Thoracic aorta (tissue), 2 donors: ENCODE results near the gene DENND5A. TPM values are rescaled to one million over a fixed set of nuclear protein-coding genes. Genes with fewer than 3 reads are reported as not detected.
"Not testable (repeated sequence)": the region's sequence is repeated elsewhere in the genome, so short reads cannot be mapped to it uniquely, and the experiment has no call there.

ENCODE experiments used
- ATAC-seq: fragments of 150-250 bp; one replicate; pipeline ENCODE4 v1.8.0; 2017; ENCODE audit warnings: low read depth; ENCODE audit not compliant: insufficient number of reproducible peaks, low FRiP score
- DNase-seq: peaks from one replicate; pipeline ENCODE4 v3.0.0-alpha.2; 2020; ENCODE audit warnings: low spot score
- H3K27ac ChIP-seq, 2 donors: fragments of 200-600 bp; sonication (generic); 1 replicate in 1 of 2; 2 replicates in 1 of 2; pipeline ENCODE4 v1.5.1; 2016; ENCODE audit warnings: mild to moderate bottlenecking in 2 of 2, moderate library complexity in 2 of 2
- H3K27me3 ChIP-seq: fragments of 200-600 bp; sonication (generic); replicated peaks from 2 replicates; pipeline ENCODE4 v1.6.0; 2016; ENCODE audit warnings: mild to moderate bottlenecking; ENCODE audit not compliant: insufficient read depth
- H3K36me3 ChIP-seq: fragments of 200-600 bp; sonication (generic); one replicate; pipeline ENCODE4 v1.5.1; 2016
- H3K4me1 ChIP-seq, 2 donors: fragments of 200-600 bp; sonication (generic); 1 replicate in 1 of 2; 2 replicates in 1 of 2; pipeline versions ENCODE4 v1.5.1 to v1.6.0; 2016; ENCODE audit warnings: low read depth in 2 of 2, mild to moderate bottlenecking in 1 of 2; ENCODE audit not compliant: control insufficient read depth in 1 of 2
- H3K4me3 ChIP-seq: fragments of 200-600 bp; sonication (generic); 2 replicates; pipeline ENCODE4 v1.5.1; 2016; ENCODE audit warnings: mild to moderate bottlenecking
- H3K9me3 ChIP-seq: fragments of 200-600 bp; sonication (generic); 2 replicates; pipeline ENCODE4 v1.5.1; 2016
- total RNA-seq, 2 donors: library from RNA; depleted of rRNA; stranded (reverse); fragments of >200 nt; gene quantifications; one replicate each; pipeline versions ENCODE4 v1.1.0 to v1.2.3, GENCODE V29; 2016
- TF ChIP-seq, protein P1 (sequence below): fragments of 200-600 bp; sonication (generic); IDR thresholded peaks from one replicate; pipeline ENCODE4 v1.5.1; 2019; ENCODE audit warnings: antibody characterized with exemption

DENND5A gene
- total RNA-seq, 2 donors from 2014 or later, result 169 to 178 TPM

GRCh38 chr11:9103542-9104276, 161.4 kb downstream of the DENND5A start:
- Histone ChIP-seq H3K4me1 (no peaks in the 10 kb centered on the region), H3K27ac (no peak overlapping the region), H3K4me3 (no peak overlapping the region), H3K9me3 (no peaks in the 10 kb centered on the region), H3K36me3 (no peaks in the 10 kb centered on the region), H3K27me3 (no peaks in the 10 kb centered on the region)
- TF ChIP-seq, protein P1, sequence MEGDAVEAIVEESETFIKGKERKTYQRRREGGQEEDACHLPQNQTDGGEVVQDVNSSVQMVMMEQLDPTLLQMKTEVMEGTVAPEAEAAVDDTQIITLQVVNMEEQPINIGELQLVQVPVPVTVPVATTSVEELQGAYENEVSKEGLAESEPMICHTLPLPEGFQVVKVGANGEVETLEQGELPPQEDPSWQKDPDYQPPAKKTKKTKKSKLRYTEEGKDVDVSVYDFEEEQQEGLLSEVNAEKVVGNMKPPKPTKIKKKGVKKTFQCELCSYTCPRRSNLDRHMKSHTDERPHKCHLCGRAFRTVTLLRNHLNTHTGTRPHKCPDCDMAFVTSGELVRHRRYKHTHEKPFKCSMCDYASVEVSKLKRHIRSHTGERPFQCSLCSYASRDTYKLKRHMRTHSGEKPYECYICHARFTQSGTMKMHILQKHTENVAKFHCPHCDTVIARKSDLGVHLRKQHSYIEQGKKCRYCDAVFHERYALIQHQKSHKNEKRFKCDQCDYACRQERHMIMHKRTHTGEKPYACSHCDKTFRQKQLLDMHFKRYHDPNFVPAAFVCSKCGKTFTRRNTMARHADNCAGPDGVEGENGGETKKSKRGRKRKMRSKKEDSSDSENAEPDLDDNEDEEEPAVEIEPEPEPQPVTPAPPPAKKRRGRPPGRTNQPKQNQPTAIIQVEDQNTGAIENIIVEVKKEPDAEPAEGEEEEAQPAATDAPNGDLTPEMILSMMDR, result no peak
- no peak for DNase-seq
- no peak for ATAC-seq

DNA sequence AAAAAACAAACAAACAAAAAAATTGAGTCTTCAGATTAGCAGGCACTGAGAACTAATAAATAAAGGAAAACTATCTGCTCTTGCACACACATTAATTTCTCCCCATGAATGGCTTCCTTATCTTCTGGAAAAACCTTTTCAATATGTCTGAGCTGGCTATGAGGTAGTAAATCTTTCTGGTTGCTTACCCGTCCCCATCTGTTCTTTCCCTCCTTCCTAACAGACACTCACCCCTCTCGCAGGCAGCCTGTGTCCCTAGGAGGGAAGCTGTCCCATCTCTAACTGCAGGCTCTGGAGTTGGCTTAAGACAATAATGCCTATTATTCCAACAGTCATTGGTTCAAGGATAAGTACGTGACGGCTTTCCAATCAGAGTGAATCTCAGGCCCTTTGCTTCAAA, 165.5 kb downstream of the DENND5A start:
- no peak for DNase-seq
- no peaks in the 10 kb centered on the region for H3K9me3 ChIP-seq

GRCh38 chr11:9098455-9098854, 166.7 kb downstream of the DENND5A start:
- H3K27ac ChIP-seq, H3K4me3 ChIP-seq, ATAC-seq, H3K27me3 ChIP-seq, H3K9me3 ChIP-seq, H3K4me1 ChIP-seq, DNase-seq, H3K36me3 ChIP-seq: not testable (repeated sequence)

More for the DNA sequence above, 165.5 kb downstream of the DENND5A start:
- no peak overlapping the region for H3K27ac ChIP-seq
- TF ChIP-seq, protein P1, result no peak
- H3K27me3 ChIP-seq, result no peaks in the 10 kb centered on the region
- no peaks in the 10 kb centered on the region for H3K36me3 ChIP-seq
- H3K4me1 ChIP-seq, result no peaks in the 10 kb centered on the region
- H3K4me3 ChIP-seq, result no peak overlapping the region
- ATAC-seq, result no peak

- not testable (repeated sequence) for H3K27me3 ChIP-seq, ATAC-seq, H3K4me1 ChIP-seq, DNase-seq, H3K4me3 ChIP-seq, H3K36me3 ChIP-seq, H3K27ac ChIP-seq, H3K9me3 ChIP-seq
Observed at GRCh38 chr11:9097186-9097943, 167.8 kb downstream of the DENND5A start.

DNA sequence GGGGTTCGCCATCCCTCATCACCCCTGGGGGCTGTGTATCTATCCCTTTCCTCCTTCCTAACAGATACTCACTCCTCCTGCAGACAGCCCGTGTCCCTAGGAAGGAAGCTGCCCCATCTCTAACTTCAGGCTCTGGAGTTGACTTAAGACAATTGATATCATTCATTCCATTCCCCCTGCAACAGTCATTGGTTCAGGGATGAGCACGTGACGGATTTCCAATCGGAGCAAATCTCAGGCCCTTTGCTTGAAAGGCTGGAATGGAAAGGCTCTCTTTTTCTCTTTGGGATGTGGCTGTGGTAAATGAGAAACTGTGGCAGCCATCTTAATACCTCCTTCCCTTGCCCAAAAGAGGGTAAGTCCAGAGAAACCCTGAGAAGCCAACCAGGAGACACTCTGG, 168.7 kb downstream of the DENND5A start:
- ATAC-seq (no peak), DNase-seq (no peak)
- Histone ChIP-seq H3K27ac (no peak overlapping the region), H3K4me1 (peaks cover 0 to 5% of the 10 kb centered on the region in 2 donors), H3K9me3 (no peaks in the 10 kb centered on the region), H3K36me3 (no peaks in the 10 kb centered on the region), H3K4me3 (no peak overlapping the region), H3K27me3 (no peaks in the 10 kb centered on the region)
- TF ChIP-seq, protein P1, result no peak

DNA sequence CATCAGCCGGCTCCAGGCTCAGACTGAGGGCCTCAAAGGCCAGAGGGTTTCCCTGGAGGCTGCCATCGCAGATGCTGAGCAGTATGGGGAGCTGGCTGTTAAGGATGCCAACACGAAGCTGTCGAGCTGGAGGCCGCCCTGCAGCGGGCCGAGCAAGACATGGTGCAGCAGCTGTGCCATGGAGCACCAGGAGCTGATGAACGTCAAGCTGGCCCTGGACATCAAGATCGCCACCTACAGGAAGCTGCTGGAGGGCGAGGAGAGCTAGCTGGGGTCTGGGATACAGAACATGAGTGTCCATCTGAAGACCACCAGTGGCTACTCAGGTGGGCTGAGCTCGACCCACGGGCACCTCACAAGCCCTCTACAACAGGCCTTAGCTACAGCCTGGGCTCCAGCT, 169.7 kb downstream of the DENND5A start:
- ATAC-seq, result no peak
- no peak for DNase-seq
- no peaks in the 10 kb centered on the region for H3K9me3 ChIP-seq
- no peaks in the 10 kb centered on the region for H3K27me3 ChIP-seq
- H3K4me1 ChIP-seq, result peaks cover 0 to 5% of the 10 kb centered on the region in 2 donors
- TF ChIP-seq, protein P1, result no peak
- no peaks in the 10 kb centered on the region for H3K36me3 ChIP-seq
- no peak overlapping the region for H3K27ac ChIP-seq
- no peak overlapping the region for H3K4me3 ChIP-seq
